IMR-90 (cell line): Measurements from ENCODE around the gene CDH23. TPM values are rescaled to one million over a fixed set of nuclear protein-coding genes. Genes with fewer than 3 reads are reported as not detected.

Experiments used
- ATAC-seq: fragments of 200-7000 bp; cut with Tn5 transposase; 2 replicates; pipeline ENCODE4 v1.9.1; 2020; ENCODE audit warnings: low read depth, mild to moderate bottlenecking, moderate library complexity
- BruUV-seq: library from RNA; stranded (reverse); fragments of 400-500 nt; replicated peaks from 2 replicates; lab custom pipeline; 2021; lab: Mats Ljungman, UMichigan
- CTCF ChIA-PET: fragments of 300-600 bp; formaldehyde crosslinking; extraction: SDS; loops from one replicate; lab custom pipeline; 2021; ENCODE audit warnings: antibody characterized with exemption; lab: Yijun Ruan, JAX
- POLR2A ChIA-PET: fragments of 300-600 bp; sonication (Branson Sonifier 250); formaldehyde crosslinking; loops from one replicate; lab custom pipeline; 2022; ENCODE audit warnings: antibody characterized with exemption; ENCODE audit not compliant: unreplicated experiment; lab: Charles Lee
- DNase-seq: peaks from one replicate; pipeline ENCODE4 v3.0.0; 2013
- H2AFZ ChIP-seq: replicated peaks from 2 replicates; pipeline ENCODE3; 2013; ENCODE audit warnings: low read length, mild to moderate bottlenecking; ENCODE audit not compliant: poor library complexity
- H2AK5ac ChIP-seq: 2 replicates; pipeline ENCODE4 v1.6.1; 2013; ENCODE audit warnings: low read depth, low read length, inconsistent platforms
- H2AK9ac ChIP-seq: replicated peaks from 2 replicates; pipeline ENCODE3; 2013; ENCODE audit warnings: mild to moderate bottlenecking, low read depth, low read length, moderate library complexity; ENCODE audit not compliant: poor library complexity
- H2BK120ac ChIP-seq: 2 replicates; pipeline ENCODE4 v1.6.1; 2013; ENCODE audit warnings: low read depth, low read length, inconsistent platforms
- H2BK15ac ChIP-seq: 3 replicates; pipeline ENCODE4 v1.6.1; 2013; ENCODE audit warnings: low read depth, low read length, inconsistent platforms
- H2BK20ac ChIP-seq: 2 replicates; pipeline ENCODE4 v1.6.1; 2013; ENCODE audit warnings: low read depth, mild to moderate bottlenecking, inconsistent platforms, low read length, moderate library complexity
- H2BK5ac ChIP-seq: 2 replicates; pipeline ENCODE4 v1.6.1; 2013; ENCODE audit warnings: mild to moderate bottlenecking, low read depth, low read length, inconsistent platforms; ENCODE audit not compliant: poor library complexity, severe bottlenecking
- H3K14ac ChIP-seq: replicated peaks from 2 replicates; pipeline ENCODE4 v1.6.1; 2013; ENCODE audit warnings: low read depth, low read length, inconsistent platforms
- H3K18ac ChIP-seq: 2 replicates; pipeline ENCODE4 v1.6.1; 2013; ENCODE audit warnings: low read depth, low read length, control low read depth
- H3K23ac ChIP-seq: 2 replicates; pipeline ENCODE4 v1.6.1; 2013; ENCODE audit warnings: low read depth, low read length, inconsistent platforms
- H3K27ac ChIP-seq: 2 replicates; pipeline ENCODE4 v1.5.1; 2013; ENCODE audit warnings: mild to moderate bottlenecking, control low read depth, low read length; ENCODE audit not compliant: insufficient read depth
- H3K27me3 ChIP-seq: 2 replicates; pipeline ENCODE4 v1.6.1; 2013; ENCODE audit warnings: low read length; ENCODE audit not compliant: control insufficient read depth, insufficient read depth
- H3K36me3 ChIP-seq: 2 replicates; pipeline ENCODE4 v1.6.1; 2013; ENCODE audit warnings: low read length, mixed read lengths; ENCODE audit not compliant: control insufficient read depth, insufficient read depth
- H3K4ac ChIP-seq: 2 replicates; pipeline ENCODE4 v1.6.1; 2013; ENCODE audit warnings: low read depth, low read length, inconsistent platforms
- H3K4me1 ChIP-seq: 2 replicates; pipeline ENCODE4 v1.6.1; 2013; ENCODE audit warnings: low read length, mixed read lengths; ENCODE audit not compliant: control insufficient read depth, insufficient read depth
- H3K4me2 ChIP-seq: 2 replicates; pipeline ENCODE4 v1.6.1; 2013; ENCODE audit warnings: low read depth, mild to moderate bottlenecking, control low read depth, low read length, moderate library complexity
- H3K4me3 ChIP-seq: 2 replicates; pipeline ENCODE4 v1.5.1; 2013; ENCODE audit warnings: low read depth, mild to moderate bottlenecking, control low read depth, low read length, moderate library complexity; ENCODE audit not compliant: insufficient read depth
- H3K56ac ChIP-seq: 2 replicates; pipeline ENCODE4 v1.6.1; 2013; ENCODE audit warnings: low read length, inconsistent platforms; ENCODE audit not compliant: insufficient read depth; ENCODE audit errors: extremely low read depth
- H3K79me1 ChIP-seq, 2 experiments: 2 replicates each; pipeline ENCODE4 v1.6.1; 2013; ENCODE audit warnings: low read length in 2 of 2, inconsistent platforms in 1 of 2, low read depth in 1 of 2
- H3K9ac ChIP-seq: 2 replicates; pipeline ENCODE4 v1.6.1; 2013; ENCODE audit warnings: low read depth, low read length, control low read depth
- H3K9me1 ChIP-seq: 2 replicates; pipeline ENCODE4 v1.6.1; 2013; ENCODE audit warnings: low read length, inconsistent platforms; ENCODE audit not compliant: insufficient read depth
- H3K9me3 ChIP-seq: 2 replicates; pipeline ENCODE4 v1.6.1; 2013; ENCODE audit warnings: low read length; ENCODE audit not compliant: control insufficient read depth, insufficient read depth
- H4K20me1 ChIP-seq: 2 replicates; pipeline ENCODE4 v1.6.1; 2013; ENCODE audit warnings: low read length, inconsistent platforms; ENCODE audit not compliant: insufficient read depth
- H4K5ac ChIP-seq: 2 replicates; pipeline ENCODE4 v1.6.1; 2013; ENCODE audit warnings: mild to moderate bottlenecking, low read depth, low read length, control low read depth
- H4K8ac ChIP-seq, 2 experiments: 2 replicates each; pipeline ENCODE4 v1.6.1; 2013; ENCODE audit warnings: low read depth in 2 of 2, low read length in 2 of 2, control low read depth in 1 of 2, inconsistent platforms in 1 of 2
- H4K91ac ChIP-seq: 2 replicates; pipeline ENCODE4 v1.6.1; 2013; ENCODE audit warnings: low read depth, low read length, inconsistent platforms; ENCODE audit not compliant: insufficient read depth
- BHLHE40 ChIP-seq: fragments of 150-350 bp; IDR thresholded peaks from 2 replicates; pipeline ENCODE4 v1.6.1; 2016; ENCODE audit warnings: mild to moderate bottlenecking, low read depth, low read length
- CHD1 ChIP-seq: IDR thresholded peaks from 2 replicates; pipeline ENCODE4 v1.6.1; 2012; ENCODE audit warnings: low read depth, low read length, improper control_type of control experiment
- MAFK ChIP-seq: IDR thresholded peaks from 2 replicates; pipeline ENCODE4 v1.6.1; 2012; ENCODE audit warnings: low read depth, low read length, improper control_type of control experiment
- MXI1 ChIP-seq: IDR thresholded peaks from 2 replicates; pipeline ENCODE4 v1.6.1; 2012; ENCODE audit warnings: low read depth, mild to moderate bottlenecking, low read length, moderate library complexity, borderline replicate concordance
- RCOR1 ChIP-seq: IDR thresholded peaks from 2 replicates; pipeline ENCODE4 v1.6.1; 2012; ENCODE audit warnings: mild to moderate bottlenecking, low read length, improper control_type of control experiment; ENCODE audit not compliant: insufficient replicate concordance
- RFX5 ChIP-seq: IDR thresholded peaks from 2 replicates; pipeline ENCODE4 v1.8.0; 2012; ENCODE audit warnings: low read depth, mild to moderate bottlenecking, low read length, moderate library complexity
- WGBS, 2 experiments: methylation state at CpG; one replicate each; pipeline versions ENCODE4 v1.1.5 to v1.1.7; 2013; ENCODE audit warnings: missing lambda C conversion rate in 2 of 2; ENCODE audit not compliant: insufficient read length in 1 of 2; ENCODE audit errors: extremely low coverage in 2 of 2; 5-methylcytosine and 5-hydroxymethylcytosine counted together
- dilution Hi-C: fragments of 300-500 bp; cut with HindIII; formaldehyde crosslinking; loops from one replicate; pipeline ENCODE4 v1.14.3; 2018; ENCODE audit warnings: low sequenced_read_pairs; ENCODE audit not compliant: unreplicated experiment
- in situ Hi-C: fragments of 300-500 bp; cut with MboI; formaldehyde crosslinking; loops from 3 replicates; pipeline ENCODE4 v1.14.3; 2019; ENCODE audit warnings: low sequenced_read_pairs, inconsistent platforms, mixed read lengths
- intact Hi-C: fragments of 100-400 bp; cut with micrococcal nuclease; formaldehyde crosslinking; loops from 2 replicates; pipeline ENCODE4 v1.10.0; 2022
- polyA plus RNA-seq, 3 experiments: library from polyadenylated mRNA; depleted of rRNA; stranded (reverse); fragments of >200 nt; gene quantifications; 2 replicates each; pipeline ENCODE4 v1.2.3, GENCODE V29; 2012; ENCODE audit warnings: low replicate concordance in 1 of 3
- total RNA-seq: library from RNA; depleted of rRNA; stranded (reverse); fragments of >200 nt; gene quantifications from 2 replicates; pipeline ENCODE4 v1.2.3, GENCODE V29; 2012

CDH23 gene
- total and polyA plus RNA-seq, 2 of the 4 experiments (the other 2 are of a cell fraction), result under 0.01 to 0.03 TPM

DNA sequence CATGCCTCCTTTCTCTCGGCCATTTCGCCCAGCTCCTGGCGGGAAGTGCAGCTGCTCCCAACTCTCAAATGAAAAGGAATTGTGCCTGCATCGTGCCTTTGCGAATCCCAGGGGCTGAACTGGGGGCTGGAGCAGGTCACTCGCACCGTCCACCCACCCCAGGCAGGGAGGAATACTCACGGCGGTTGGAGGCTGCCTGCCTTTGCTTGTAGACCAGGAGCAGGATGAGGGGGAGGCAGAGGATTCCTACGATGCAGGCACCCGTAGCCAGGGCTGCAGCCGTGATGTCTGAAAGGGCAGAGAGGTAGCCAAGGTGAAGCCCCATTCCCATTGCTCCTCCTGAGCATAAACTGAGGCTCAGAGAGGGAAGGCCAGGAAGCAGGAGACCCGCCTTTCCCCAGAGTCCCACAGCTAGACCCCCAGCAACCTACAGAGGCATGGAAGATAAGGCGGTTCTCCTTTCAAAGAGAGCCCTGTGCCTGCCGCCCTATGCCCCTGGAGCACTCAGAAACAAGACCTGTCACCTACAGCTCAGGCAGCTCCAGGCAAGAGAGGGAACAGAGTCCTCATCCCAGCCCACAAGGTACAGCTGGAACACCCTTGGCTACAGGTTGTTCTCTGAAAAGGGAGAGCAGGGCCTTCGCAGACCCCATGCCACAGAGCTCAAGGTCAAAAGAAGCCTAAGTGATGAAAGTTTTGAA lies 358.6 kb downstream of the CDH23 start:
- H2BK15ac ChIP-seq, result no peak overlapping the region
- peaks cover 3% of the 10 kb centered on the region for H3K27me3 ChIP-seq
- in situ Hi-C loops (no loop called here), intact Hi-C loops (no loop called here), dilution Hi-C loops (no loop called here)
- no peak overlapping the region for H3K4me3 ChIP-seq
- H3K9me3 ChIP-seq, result no peaks in the 10 kb centered on the region
- no peak overlapping the region for H2BK5ac ChIP-seq
- no CpG with 5 or more reads among the region's 16 CpGs for WGBS, 2 experiments
- H4K8ac ChIP-seq, result no peak overlapping the region
- no peak overlapping the region for H2BK120ac ChIP-seq
- no peaks in the 10 kb centered on the region for H4K20me1 ChIP-seq
- H3K79me1 ChIP-seq, result no peaks in the 10 kb centered on the region
- H3K9me1 ChIP-seq, result peaks cover 14% of the 10 kb centered on the region; the same call in 1 of the 2 replicates
- H4K5ac ChIP-seq, result no peak overlapping the region
- no peak overlapping the region for H3K18ac ChIP-seq
- H3K4ac ChIP-seq, result no peak overlapping the region
- H2BK20ac ChIP-seq, result no peak overlapping the region
- ATAC-seq (no peak), DNase-seq (no peak)
- no peak overlapping the region for H3K14ac ChIP-seq
- no peak overlapping the region for H3K9ac ChIP-seq
- peaks cover 10% of the 10 kb centered on the region; the same call in 1 of the 2 replicates for H3K4me1 ChIP-seq
- no peak overlapping the region for H2AK9ac ChIP-seq
- TF ChIP-seq MAFK, result no peak
- no peak for TF ChIP-seq RCOR1
- TF ChIP-seq MXI1, result no peak
- no peak for TF ChIP-seq RFX5
- TF ChIP-seq CHD1, result no peak
- TF ChIP-seq BHLHE40, result no peak
- peaks cover 9% of the 10 kb centered on the region; the same call in 1 of the 2 replicates for H3K36me3 ChIP-seq
- H4K91ac ChIP-seq, result no peak overlapping the region
- H2AK5ac ChIP-seq, result peak overlapping the region; percentile 38; the same call in 1 of the 2 replicates
- H3K27ac ChIP-seq, result no peak overlapping the region
- H3K23ac ChIP-seq, result no peak overlapping the region
- no TSS peak for BruUV-seq
- no peak overlapping the region for H3K56ac ChIP-seq
- ChIA-PET POLR2A (no interaction called here), CTCF (no interaction called here)
- H3K4me2 ChIP-seq, result no peak overlapping the region
- H2AFZ ChIP-seq, result no peak overlapping the region
